Gastroesophageal sphincter (tissue), 3 donors: ENCODE results near the gene HSD3B2.

ENCODE experiments used
- POLR2A ChIP-seq, 2 donors: fragments of 450-650 bp; IDR thresholded peaks; one replicate each; pipeline ENCODE4 v1.6.1; 2017; ENCODE audit warnings: antibody characterized with exemption in 2 of 2, mild to moderate bottlenecking in 2 of 2, moderate library complexity in 1 of 2
- POLR2AphosphoS5 ChIP-seq: sonication (generic); formaldehyde crosslinking; IDR thresholded peaks from one replicate; pipeline ENCODE4 v1.6.1; 2017; ENCODE audit warnings: antibody characterized with exemption
- TF ChIP-seq, protein P1 (sequence below), 4 experiments: fragments of 200-600 bp in 2 of 4; fragments of 450-650 bp in 2 of 4; sonication (generic) in 1 of 4; IDR thresholded peaks; one replicate each; pipeline ENCODE4 v1.5.1; 2017 to 2019; ENCODE audit warnings: antibody characterized with exemption in 4 of 4, mild to moderate bottlenecking in 2 of 4, moderate library complexity in 2 of 4

DNA sequence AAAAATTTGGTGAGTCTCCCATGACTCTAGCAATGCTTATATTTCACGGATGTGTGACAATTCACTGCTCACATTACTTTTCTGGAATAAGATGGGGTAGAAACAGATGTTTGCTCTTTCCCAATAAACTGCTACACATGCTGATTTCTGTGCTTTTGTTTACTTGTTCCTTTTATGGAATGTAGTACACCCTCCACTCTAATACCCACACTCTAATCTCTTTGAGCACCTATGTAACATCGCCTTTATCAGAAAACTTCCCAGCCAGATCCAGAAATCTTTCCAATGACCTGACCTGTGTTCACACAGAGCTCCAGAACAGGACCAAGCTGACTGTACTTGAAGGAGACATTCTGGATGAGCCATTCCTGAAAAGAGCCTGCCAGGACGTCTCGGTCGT, 4.2 kb downstream of the HSD3B2 start:
- TF ChIP-seq, protein P1, sequence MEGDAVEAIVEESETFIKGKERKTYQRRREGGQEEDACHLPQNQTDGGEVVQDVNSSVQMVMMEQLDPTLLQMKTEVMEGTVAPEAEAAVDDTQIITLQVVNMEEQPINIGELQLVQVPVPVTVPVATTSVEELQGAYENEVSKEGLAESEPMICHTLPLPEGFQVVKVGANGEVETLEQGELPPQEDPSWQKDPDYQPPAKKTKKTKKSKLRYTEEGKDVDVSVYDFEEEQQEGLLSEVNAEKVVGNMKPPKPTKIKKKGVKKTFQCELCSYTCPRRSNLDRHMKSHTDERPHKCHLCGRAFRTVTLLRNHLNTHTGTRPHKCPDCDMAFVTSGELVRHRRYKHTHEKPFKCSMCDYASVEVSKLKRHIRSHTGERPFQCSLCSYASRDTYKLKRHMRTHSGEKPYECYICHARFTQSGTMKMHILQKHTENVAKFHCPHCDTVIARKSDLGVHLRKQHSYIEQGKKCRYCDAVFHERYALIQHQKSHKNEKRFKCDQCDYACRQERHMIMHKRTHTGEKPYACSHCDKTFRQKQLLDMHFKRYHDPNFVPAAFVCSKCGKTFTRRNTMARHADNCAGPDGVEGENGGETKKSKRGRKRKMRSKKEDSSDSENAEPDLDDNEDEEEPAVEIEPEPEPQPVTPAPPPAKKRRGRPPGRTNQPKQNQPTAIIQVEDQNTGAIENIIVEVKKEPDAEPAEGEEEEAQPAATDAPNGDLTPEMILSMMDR (IDR thresholded peaks at IDR 0.05): no peak
- TF ChIP-seq POLR2AphosphoS5 (no peak), POLR2A (IDR thresholded peaks at IDR 0.05) (no peak)
